Natural killer cell treated with Interleukin-12 subunit alpha and Interleukin-12 subunit beta and Interleukin-15 and Interleukin-18, amount 100 ng/mL, for 72 hours (primary cell): ENCODE data around the gene NAP1L1. TPM values are rescaled to one million over a fixed set of nuclear protein-coding genes. Genes with fewer than 3 reads are reported as not detected.
A peak's percentile ranks its signal among the peaks of the same experiment; 100 is the strongest.

ENCODE experiments used
- ATAC-seq, 2 donors: fragments of 150-1000 bp; cut with Tn5 transposase in 1 of 2; sonication (Bioruptor Pico), chemical (Tn5 transposase) in 1 of 2; 2 replicates each; pipeline ENCODE4 v1.10.0; 2021
- DNase-seq: peaks from one replicate; pipeline ENCODE4 v3.0.0; 2022; ENCODE audit warnings: low spot score
- H3K27ac Mint-ChIP-seq, 2 donors: 1 replicate in 1 of 2; 2 replicates in 1 of 2; pipeline ENCODE4 v1.8.0; 2022; ENCODE audit warnings: mixed read lengths in 2 of 2, mild to moderate bottlenecking in 1 of 2, moderate library complexity in 1 of 2
- H3K27me3 Mint-ChIP-seq, 2 donors: 1 replicate in 1 of 2; 2 replicates in 1 of 2; pipeline ENCODE4 v1.8.0; 2022; ENCODE audit warnings: mixed read lengths in 2 of 2
- H3K36me3 Mint-ChIP-seq: one replicate; pipeline ENCODE4 v1.8.0; 2022; ENCODE audit warnings: mixed read lengths
- H3K4me1 Mint-ChIP-seq, 2 donors: 1 replicate in 1 of 2; 2 replicates in 1 of 2; pipeline ENCODE4 v1.8.0; 2022; ENCODE audit warnings: low read depth in 2 of 2, mixed read lengths in 2 of 2, mild to moderate bottlenecking in 1 of 2
- H3K4me3 Mint-ChIP-seq: one replicate; pipeline ENCODE4 v1.8.0; 2022; ENCODE audit warnings: mixed read lengths
- H3K9me3 Mint-ChIP-seq: 2 replicates; pipeline ENCODE4 v1.8.0; 2022; ENCODE audit warnings: mixed read lengths
- total RNA-seq, 2 donors: library from RNA; stranded (reverse); gene quantifications; one replicate each; pipeline ENCODE4 v1.2.3, GENCODE V29; 2022

The NAP1L1 gene, protein sequence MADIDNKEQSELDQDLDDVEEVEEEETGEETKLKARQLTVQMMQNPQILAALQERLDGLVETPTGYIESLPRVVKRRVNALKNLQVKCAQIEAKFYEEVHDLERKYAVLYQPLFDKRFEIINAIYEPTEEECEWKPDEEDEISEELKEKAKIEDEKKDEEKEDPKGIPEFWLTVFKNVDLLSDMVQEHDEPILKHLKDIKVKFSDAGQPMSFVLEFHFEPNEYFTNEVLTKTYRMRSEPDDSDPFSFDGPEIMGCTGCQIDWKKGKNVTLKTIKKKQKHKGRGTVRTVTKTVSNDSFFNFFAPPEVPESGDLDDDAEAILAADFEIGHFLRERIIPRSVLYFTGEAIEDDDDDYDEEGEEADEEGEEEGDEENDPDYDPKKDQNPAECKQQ
- 100 to 1,000 TPM; 371 to 420 TPM for total RNA-seq

DNA sequence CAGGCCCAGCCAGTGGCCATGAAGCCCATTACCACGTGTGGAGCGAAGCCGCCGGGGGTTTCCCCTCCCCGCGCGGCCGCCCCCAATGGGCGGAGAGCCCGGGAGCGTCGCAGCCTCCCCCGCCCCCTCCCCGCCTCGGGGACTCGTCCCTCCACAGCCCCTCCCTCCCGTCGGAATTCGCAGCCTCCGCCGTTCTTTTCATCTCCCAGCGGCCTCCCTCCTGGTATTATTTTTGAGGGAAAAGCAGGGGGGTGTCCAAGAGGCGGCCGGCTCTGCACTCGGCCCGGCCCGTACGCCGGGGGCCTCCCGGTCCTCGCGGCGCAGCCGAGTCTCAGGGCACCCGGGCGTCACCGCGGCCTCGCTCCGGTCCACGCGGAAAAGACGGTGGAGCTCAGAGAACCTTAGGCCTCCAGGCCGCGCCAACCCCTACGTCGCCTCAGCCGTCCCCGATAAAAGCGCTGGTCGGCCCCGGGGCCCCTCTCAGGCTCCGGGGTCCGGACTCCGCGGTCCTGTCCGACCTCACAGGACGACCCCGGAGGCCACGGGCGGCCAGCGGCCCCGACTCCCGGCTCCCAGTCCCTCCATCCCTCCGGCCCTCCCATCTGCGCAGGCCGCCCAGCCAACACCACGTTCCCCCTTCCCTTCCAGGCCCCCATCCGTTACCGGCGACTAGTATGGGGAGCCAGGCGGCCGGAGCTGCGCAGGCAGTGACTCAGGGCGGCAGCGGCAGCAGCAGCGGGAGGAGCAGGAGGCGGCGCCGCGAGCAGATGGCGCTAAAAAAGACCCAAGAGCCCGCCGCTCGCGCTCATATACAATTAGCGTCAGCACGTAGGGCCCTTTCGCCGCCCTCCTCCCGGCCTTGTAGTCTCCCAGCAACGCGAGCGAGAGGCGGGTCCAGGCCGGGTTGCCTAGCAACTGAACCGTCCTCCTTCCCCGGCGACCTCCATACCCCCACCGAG, at the start of gene NAP1L1:
Gene NAP1L1 (minus strand): TSS at position 782 of the 959 bp plus-strand sequence. CDS start 10,466 bp downstream, outside the sequence.
- H3K9me3 Mint-ChIP-seq: no peaks in the 10 kb centered on the region
- peak within 1 kb of the TSS; percentile 98 for H3K4me3 Mint-ChIP-seq
- no peaks in the 10 kb centered on the region for H3K27me3 Mint-ChIP-seq
- H3K4me1 Mint-ChIP-seq: peaks cover 36 to 38% of the 10 kb centered on the region in 2 donors
- peaks cover 20% of the 10 kb centered on the region for H3K36me3 Mint-ChIP-seq
- ATAC-seq (peak; percentile 93 to 95), DNase-seq (peak; percentile 99)
- peak within 1 kb of the TSS; percentile 98 for H3K27ac Mint-ChIP-seq

DNA sequence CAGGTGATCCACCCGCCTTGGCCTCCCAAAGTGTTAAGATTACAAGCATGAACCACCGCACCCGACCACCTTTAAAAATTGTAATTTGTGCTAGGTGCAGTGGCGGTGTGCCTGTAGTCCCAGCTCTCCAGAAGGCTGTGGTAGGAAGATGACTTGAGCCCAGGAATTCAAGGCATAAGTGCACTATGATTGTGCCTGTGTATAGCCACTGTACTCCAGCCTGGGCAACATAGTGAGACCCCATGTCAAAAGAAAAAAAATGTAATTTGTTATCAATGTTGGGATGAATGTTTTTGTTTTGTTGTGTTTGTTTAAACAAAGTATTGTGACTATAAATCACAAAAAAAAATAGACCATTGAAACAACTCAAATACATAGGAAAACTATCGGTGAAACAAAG, 43.1 kb upstream of the NAP1L1 start:
- ATAC-seq: no peak
- no peak overlapping the region for H3K4me3 Mint-ChIP-seq

DNA sequence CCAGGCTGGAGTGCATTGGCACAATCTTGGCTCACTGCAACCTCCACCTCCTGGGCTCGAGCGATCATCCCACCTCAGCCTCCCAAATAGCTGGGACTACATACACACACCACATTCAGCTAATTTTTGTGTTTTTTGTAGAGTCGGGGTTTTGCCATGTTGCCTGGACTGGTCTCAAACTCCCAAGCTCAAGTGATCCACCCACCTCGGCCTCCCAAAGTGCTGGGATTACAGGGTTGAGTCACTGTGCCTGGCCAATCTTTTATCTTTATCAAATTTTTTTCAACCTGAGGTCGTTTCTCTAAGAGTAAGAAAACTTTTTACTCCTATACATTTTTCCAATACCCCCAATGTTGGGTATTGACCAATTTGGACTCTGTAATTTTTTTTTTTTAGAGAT, 40.0 kb upstream of the NAP1L1 start:
- Mint-ChIP-seq H3K36me3 (no peaks in the 10 kb centered on the region), H3K27ac (no peak overlapping the region), H3K27me3 (no peaks in the 10 kb centered on the region)

More for the DNA sequence above, 43.1 kb upstream of the NAP1L1 start:
- Mint-ChIP-seq H3K27ac (no peak overlapping the region), H3K9me3 (no peaks in the 10 kb centered on the region), H3K36me3 (no peaks in the 10 kb centered on the region), H3K27me3 (peaks cover 5 to 7% of the 10 kb centered on the region in 2 donors), H3K4me1 (no peaks in the 10 kb centered on the region)
- DNase-seq: no peak

GRCh38 chr12:76123259-76124212, 39.1 kb upstream of the NAP1L1 start:
- ATAC-seq: no peak
- Mint-ChIP-seq H3K4me3 (no peak overlapping the region), H3K4me1 (no peaks in the 10 kb centered on the region), H3K27me3 (no peaks in the 10 kb centered on the region), H3K9me3 (no peaks in the 10 kb centered on the region), H3K27ac (no peak overlapping the region), H3K36me3 (no peaks in the 10 kb centered on the region)
- no peak for DNase-seq

More for the DNA sequence above, 40.0 kb upstream of the NAP1L1 start:
- no peak for ATAC-seq
- no peak overlapping the region for H3K4me3 Mint-ChIP-seq
- DNase-seq: no peak
- no peaks in the 10 kb centered on the region for H3K4me1 Mint-ChIP-seq
- H3K9me3 Mint-ChIP-seq: no peaks in the 10 kb centered on the region

DNA sequence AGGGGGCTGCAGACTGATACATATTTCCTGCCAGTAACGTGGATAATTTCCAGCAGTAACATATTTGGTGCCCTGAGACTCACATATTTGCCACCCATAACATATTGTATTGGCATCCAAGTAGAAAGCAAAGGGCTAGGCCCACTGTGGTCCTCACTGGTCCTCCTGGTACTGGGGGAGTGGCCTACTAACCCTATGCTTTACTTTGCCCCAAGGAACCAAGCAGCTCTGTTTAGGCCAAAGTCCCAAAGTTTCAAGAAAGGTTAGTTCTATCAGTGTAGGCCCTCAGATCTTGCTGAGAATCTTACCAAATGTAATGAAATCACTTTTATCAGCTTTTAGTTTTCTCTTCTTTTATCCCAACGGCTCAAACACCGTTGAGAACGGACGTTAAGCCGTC, 35.4 kb upstream of the NAP1L1 start:
- H3K4me3 Mint-ChIP-seq: no peak overlapping the region
- DNase-seq: no peak
- no peaks in the 10 kb centered on the region for H3K9me3 Mint-ChIP-seq
- peak in 1 of 2 donors; percentile 28 for ATAC-seq
- no peaks in the 10 kb centered on the region for H3K36me3 Mint-ChIP-seq
- no peaks in the 10 kb centered on the region for H3K27me3 Mint-ChIP-seq
- H3K4me1 Mint-ChIP-seq: no peaks in the 10 kb centered on the region
- no peak overlapping the region for H3K27ac Mint-ChIP-seq

DNA sequence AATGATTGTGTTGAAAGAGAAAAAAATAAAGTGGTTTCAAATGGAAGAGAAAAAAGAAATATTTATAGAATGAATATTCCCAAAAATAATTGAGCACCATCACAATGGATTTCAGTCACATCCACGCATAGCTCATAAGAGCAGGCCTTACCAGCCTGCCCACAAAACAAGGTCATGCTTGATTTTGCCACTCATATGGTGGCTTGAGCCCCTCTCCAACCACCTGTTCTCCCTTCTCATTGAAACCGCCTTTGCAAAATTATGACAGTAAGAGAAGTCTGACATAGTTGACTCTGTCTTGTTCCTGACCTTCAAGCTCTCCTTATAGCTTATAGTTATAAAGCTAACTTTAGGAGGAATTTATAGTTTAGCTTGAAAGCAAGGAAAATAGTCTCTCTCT, 33.3 kb upstream of the NAP1L1 start:
- no peaks in the 10 kb centered on the region for H3K27me3 Mint-ChIP-seq
- H3K4me1 Mint-ChIP-seq: no peaks in the 10 kb centered on the region
- no peak for ATAC-seq
- no peak overlapping the region for H3K4me3 Mint-ChIP-seq
- no peak for DNase-seq
- no peak overlapping the region for H3K27ac Mint-ChIP-seq
- no peaks in the 10 kb centered on the region for H3K36me3 Mint-ChIP-seq
- no peaks in the 10 kb centered on the region for H3K9me3 Mint-ChIP-seq

DNA sequence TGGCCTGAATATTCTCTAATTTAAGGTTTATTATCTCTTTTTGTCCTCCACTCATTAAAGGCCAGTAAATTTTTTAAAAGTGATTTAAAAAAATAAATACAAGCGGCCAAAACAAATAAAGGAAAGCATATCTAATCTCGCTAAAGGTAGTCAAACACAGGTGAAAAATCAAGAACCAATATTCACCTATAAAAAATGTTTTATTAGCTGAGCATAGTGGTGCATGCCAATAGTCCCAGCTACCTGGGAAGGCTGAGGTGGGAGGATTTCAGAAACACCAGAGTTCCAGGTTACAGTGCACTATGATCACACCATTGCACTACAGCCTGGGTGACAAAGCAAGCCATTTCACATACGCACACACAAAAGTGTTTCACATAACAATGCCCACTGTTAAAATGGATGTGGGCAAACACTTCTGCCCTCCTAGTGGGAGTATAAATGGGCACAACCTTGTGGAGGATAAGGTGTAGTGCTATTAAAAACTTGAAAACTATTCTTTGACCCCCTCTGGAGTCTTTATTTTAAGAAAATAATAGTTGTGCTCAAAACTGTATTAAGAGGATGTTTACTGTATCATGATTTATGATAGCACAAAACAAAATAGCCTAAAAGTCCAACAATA, 32.7 kb upstream of the NAP1L1 start:
- Mint-ChIP-seq H3K9me3 (no peaks in the 10 kb centered on the region), H3K4me3 (no peak overlapping the region), H3K36me3 (no peaks in the 10 kb centered on the region), H3K4me1 (no peaks in the 10 kb centered on the region), H3K27ac (no peak overlapping the region), H3K27me3 (no peaks in the 10 kb centered on the region)
- DNase-seq: no peak
- no peak for ATAC-seq

- no peak overlapping the region for H3K4me3 Mint-ChIP-seq
These were observed 29.6 kb upstream of the NAP1L1 start for GRCh38 chr12:76113800-76114757.

DNA sequence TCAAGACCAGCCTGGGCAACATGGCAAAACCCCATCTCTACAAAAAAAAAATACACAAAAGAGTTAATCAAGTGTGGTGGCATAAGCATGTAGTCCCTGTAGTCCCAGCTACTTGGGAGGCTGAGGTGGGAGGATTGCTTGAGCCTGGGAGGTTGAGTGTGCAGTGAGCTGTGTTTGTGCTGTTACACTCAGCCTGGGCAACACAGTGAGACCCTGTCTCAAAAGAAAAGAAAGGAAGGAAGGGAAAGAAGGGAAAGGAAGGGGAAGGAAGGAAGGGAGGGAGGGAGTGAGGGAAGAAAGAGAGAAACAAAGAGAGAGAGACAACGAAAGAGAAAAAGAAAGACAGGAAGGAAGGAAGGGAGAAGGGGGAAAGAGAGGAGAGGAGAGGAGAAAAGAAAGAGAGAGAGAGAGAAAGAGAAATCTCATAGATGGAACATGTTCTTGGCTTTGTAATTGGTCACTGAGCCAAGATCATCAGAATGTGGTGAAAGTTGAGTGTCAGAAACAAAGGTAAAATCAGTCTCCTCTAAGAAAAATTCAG, 26.8 kb upstream of the NAP1L1 start:
- Mint-ChIP-seq H3K27ac (no peak overlapping the region), H3K9me3 (no peaks in the 10 kb centered on the region), H3K27me3 (peaks cover 9 to 10% of the 10 kb centered on the region in 2 donors), H3K4me1 (no peaks in the 10 kb centered on the region), H3K4me3 (no peak overlapping the region), H3K36me3 (no peaks in the 10 kb centered on the region)
- no peak for ATAC-seq
- no peak for DNase-seq

More at GRCh38 chr12:76113800-76114757, 29.6 kb upstream of the NAP1L1 start:
- Mint-ChIP-seq H3K36me3 (no peaks in the 10 kb centered on the region), H3K27me3 (peaks cover 6 to 7% of the 10 kb centered on the region in 2 donors), H3K9me3 (no peaks in the 10 kb centered on the region), H3K27ac (no peak overlapping the region), H3K4me1 (no peaks in the 10 kb centered on the region)
- no peak for ATAC-seq
- DNase-seq: no peak

GRCh38 chr12:76109879-76110278, 25.4 kb upstream of the NAP1L1 start:
- ATAC-seq (no peak), DNase-seq (no peak)
- no peak overlapping the region for H3K4me3 Mint-ChIP-seq
- H3K27me3 Mint-ChIP-seq: peaks cover 12 to 13% of the 10 kb centered on the region in 2 donors
- no peaks in the 10 kb centered on the region for H3K36me3 Mint-ChIP-seq
- H3K4me1 Mint-ChIP-seq: no peaks in the 10 kb centered on the region
- no peaks in the 10 kb centered on the region for H3K9me3 Mint-ChIP-seq
- H3K27ac Mint-ChIP-seq: no peak overlapping the region

- H3K27me3 Mint-ChIP-seq: peaks cover 12 to 13% of the 10 kb centered on the region in 2 donors
- no peaks in the 10 kb centered on the region for H3K4me1 Mint-ChIP-seq
- no peaks in the 10 kb centered on the region for H3K36me3 Mint-ChIP-seq
- H3K27ac Mint-ChIP-seq: no peak overlapping the region
- no peaks in the 10 kb centered on the region for H3K9me3 Mint-ChIP-seq
- no peak for DNase-seq
- no peak for ATAC-seq
- no peak overlapping the region for H3K4me3 Mint-ChIP-seq
These were observed 23.9 kb upstream of the NAP1L1 start for GRCh38 chr12:76108356-76108755.

GRCh38 chr12:76106631-76107030, 22.1 kb upstream of the NAP1L1 start:
- no peak for DNase-seq
- Mint-ChIP-seq H3K4me1 (no peaks in the 10 kb centered on the region), H3K9me3 (no peaks in the 10 kb centered on the region), H3K4me3 (no peak overlapping the region), H3K27me3 (peaks cover 13 to 15% of the 10 kb centered on the region in 2 donors), H3K36me3 (no peaks in the 10 kb centered on the region), H3K27ac (no peak overlapping the region)
- no peak for ATAC-seq
